Measurements from ENCODE around the gene LIMK1.
"Not testable (repeated sequence)": the region's sequence is repeated elsewhere in the genome, so short reads cannot be mapped to it uniquely, and the experiment has no call there.

DNA sequence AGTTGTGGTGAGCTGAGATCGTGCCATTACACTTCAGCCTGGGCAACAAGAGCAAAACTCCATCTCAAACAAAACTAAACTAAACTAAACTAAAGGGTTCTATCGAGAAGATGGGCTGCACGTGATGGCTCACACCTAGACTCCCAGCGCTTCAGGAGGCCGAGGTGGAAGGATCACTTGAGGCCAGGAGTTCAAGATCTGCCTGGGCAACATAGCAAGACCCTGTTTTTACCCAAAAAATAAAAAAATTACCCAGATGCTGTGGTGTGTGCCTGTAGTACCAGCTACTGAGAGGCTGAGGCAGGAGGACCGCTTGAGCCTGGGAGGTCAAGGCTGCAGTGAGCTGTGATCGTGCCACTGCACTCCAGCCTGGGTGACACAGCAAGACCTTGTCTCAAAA lies 40.3 kb downstream of the LIMK1 start:
- not testable (repeated sequence) for TF ChIP-seq POLR2A (IDR thresholded peaks at IDR 0.05; ENCODE audit: low read length); GATA1 (IDR thresholded peaks at IDR 0.05; ENCODE audit: low read depth, low read length)
